ENCODE results near the gene LAPTM5. TPM values are rescaled to one million over a fixed set of nuclear protein-coding genes. Genes with fewer than 3 reads are reported as not detected.

The LAPTM5 gene
- total and polyA plus RNA-seq, 3 donors from 2014 or later = 2.0 to 46.9 (median 16.3) TPM

GRCh38 chr1:30725450-30726095, 32.0 kb downstream of the LAPTM5 start:
- DNase-seq = no peak
- no peaks in the 10 kb centered on the region for H3K27me3 ChIP-seq
- 91 to 92% methylated on average over 16 to 17 of the region's 17 CpGs for WGBS, 2 donors
- no peak overlapping the region for H3K4me3 ChIP-seq
- TF ChIP-seq POLR2A (IDR thresholded peaks at IDR 0.05) (no peak), CTCF (IDR thresholded peaks at IDR 0.05) (no peak)
- H3K4me1 ChIP-seq = no peaks in the 10 kb centered on the region
- H3K9me3 ChIP-seq = no peaks in the 10 kb centered on the region
- no peak overlapping the region for H3K27ac ChIP-seq
- H3K36me3 ChIP-seq (ENCODE audit: low read depth, missing control alignments) = no peaks in the 10 kb centered on the region
- intact Hi-C loops (cut with DNase I; ENCODE audit: low total_unique reads) = loop anchor here (10.0 kb wide), 1 partner anchor 189 kb away; no protein-coding TSS in a partner anchor

DNA sequence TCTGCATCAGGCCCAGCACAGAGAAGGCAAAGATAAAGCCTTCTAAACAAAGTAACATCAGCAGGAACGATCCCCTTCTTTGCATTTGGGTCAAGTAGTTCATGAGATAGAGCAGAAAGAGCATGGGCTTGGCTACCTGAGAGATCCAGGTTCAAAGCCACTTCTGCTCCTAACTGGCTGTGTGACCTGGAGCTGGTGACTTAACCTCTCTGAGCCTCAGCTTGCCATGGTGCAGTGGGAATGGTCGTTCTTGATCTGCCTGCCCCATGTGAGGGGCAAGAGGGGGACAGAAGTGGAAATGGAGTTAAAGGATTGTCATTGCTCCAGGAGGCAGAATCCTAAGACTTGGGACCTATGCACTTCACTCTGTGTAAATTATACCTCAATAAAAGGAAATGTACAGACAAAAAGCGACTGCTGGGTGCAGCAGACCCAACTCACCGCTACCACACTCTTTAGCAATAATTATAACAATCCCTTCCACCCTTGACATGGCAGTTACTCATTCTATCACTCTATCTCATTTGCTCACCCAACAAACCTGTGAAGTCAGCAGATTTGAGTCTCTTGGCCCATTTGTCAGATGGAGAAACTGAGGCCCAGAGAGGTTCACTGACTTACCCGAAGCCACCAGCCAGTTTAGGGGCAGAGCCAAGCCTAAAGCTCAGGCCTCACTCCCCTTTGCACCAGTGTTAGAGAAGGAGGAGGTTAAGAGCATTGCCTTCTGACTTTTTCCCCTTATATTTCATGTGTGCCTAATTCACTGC, 32.7 kb downstream of the LAPTM5 start:
- H3K4me3 ChIP-seq = no peak overlapping the region
- intact Hi-C loops (cut with DNase I; ENCODE audit: low total_unique reads) = loop anchor here (5.0 to 10.0 kb wide), 2 partner anchors 52 to 190 kb away; no protein-coding TSS in a partner anchor
- H3K27ac ChIP-seq = no peak overlapping the region
- no peaks in the 10 kb centered on the region for H3K4me1 ChIP-seq
- DNase-seq = no peak
- no peaks in the 10 kb centered on the region for H3K9me3 ChIP-seq
- no peak for TF ChIP-seq CTCF (IDR thresholded peaks at IDR 0.05)
- no peak for TF ChIP-seq POLR2A (IDR thresholded peaks at IDR 0.05)
- H3K36me3 ChIP-seq (ENCODE audit: low read depth, missing control alignments) = no peaks in the 10 kb centered on the region
- no peaks in the 10 kb centered on the region for H3K27me3 ChIP-seq
- WGBS, 2 donors = 93 to 95% methylated on average over 5 of the region's 5 CpGs

DNA sequence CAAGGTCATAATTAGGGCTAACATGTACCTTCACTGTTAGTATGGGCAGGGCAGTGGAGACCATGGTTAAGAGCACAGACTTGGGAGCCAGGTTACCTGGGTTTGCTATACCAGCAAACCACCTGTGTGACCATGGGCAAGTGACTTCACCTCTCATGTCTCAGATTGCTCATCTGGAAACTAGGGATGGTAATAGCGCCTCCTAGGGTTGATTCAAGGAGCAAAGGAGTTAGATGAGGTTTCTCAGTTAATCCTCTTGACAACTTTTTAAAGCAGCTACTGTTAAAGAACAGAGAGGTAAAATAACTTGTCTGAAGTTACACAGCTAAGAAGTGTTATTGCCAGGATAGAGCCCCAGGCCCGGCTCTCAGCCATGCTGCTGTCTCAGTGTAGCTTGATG, 33.4 kb downstream of the LAPTM5 start:
- DNase-seq = no peak
- no peak for TF ChIP-seq POLR2A (IDR thresholded peaks at IDR 0.05)
- peak in 1 of 3 experiments; percentile 9 for TF ChIP-seq CTCF (IDR thresholded peaks at IDR 0.05)
- H3K4me3 ChIP-seq = no peak overlapping the region
- H3K4me1 ChIP-seq = peaks cover 5% of the 10 kb centered on the region
- intact Hi-C loops (cut with DNase I; ENCODE audit: low total_unique reads) = loop anchor here (5.0 to 10.0 kb wide), 2 partner anchors 53 to 191 kb away; no protein-coding TSS in a partner anchor
- no peaks in the 10 kb centered on the region for H3K36me3 ChIP-seq (ENCODE audit: low read depth, missing control alignments)
- no peaks in the 10 kb centered on the region for H3K27me3 ChIP-seq
- WGBS, 2 donors = 100% methylated on average over 2 of the region's 2 CpGs
- no peaks in the 10 kb centered on the region for H3K9me3 ChIP-seq
- H3K27ac ChIP-seq = no peak overlapping the region

GRCh38 chr1:30723331-30723755, 34.2 kb downstream of the LAPTM5 start, which contains the start of gene MATN1:
TSS of gene MATN1 (minus strand) at chr1:30723585. CDS start at chr1:30723551, 34 bp downstream.
- no peak for DNase-seq
- Histone ChIP-seq H3K27me3 (no peaks in the 10 kb centered on the region), H3K9me3 (no peaks in the 10 kb centered on the region), H3K36me3 (ENCODE audit: low read depth, missing control alignments) (no peaks in the 10 kb centered on the region), H3K4me1 (peaks cover 9% of the 10 kb centered on the region), H3K4me3 (no peak within 1 kb of the TSS), H3K27ac (no peak within 1 kb of the TSS)
- TF ChIP-seq POLR2A (IDR thresholded peaks at IDR 0.05) (no peak), CTCF (IDR thresholded peaks at IDR 0.05) (no peak)
- intact Hi-C loops (cut with DNase I; ENCODE audit: low total_unique reads) = loop anchor here (5.0 to 10.0 kb wide), 2 partner anchors 54 to 191 kb away; no protein-coding TSS in a partner anchor
- WGBS, 2 donors = 88 to 91% methylated on average over 5 to 14 of the region's 14 CpGs
